ENCODE measurements around the gene TNFAIP8. TPM values are rescaled to one million over a fixed set of nuclear protein-coding genes. Genes with fewer than 3 reads are reported as not detected.

The TNFAIP8 gene
- total and polyA plus RNA-seq, 10 of the 15 experiments (the other 5 are each of a cell fraction or from before 2014, with no cell fraction given), result 124 to 324 (median 177) TPM

DNA sequence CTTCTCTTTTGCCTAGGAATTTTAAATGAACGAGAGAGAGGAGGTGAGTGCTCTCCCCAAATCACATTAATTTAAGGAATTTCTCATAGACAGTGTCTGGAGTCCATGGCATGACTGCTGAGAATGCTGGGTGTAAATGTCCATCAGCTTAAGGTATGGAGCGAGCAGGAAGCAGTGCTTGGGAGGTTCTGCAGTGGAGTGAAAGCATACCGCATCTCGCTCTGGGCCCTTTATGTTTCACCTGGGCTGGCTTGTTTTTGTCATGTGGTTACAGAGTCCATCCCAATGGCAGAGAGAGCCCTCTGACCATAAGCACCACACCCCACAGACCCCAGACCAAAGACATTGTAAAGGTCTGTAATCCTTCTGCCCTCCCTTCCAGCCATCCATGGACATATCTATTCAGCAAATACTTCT is 20.6 kb upstream of the TNFAIP8 start (continued):
- no peak for TF ChIP-seq MEF2A (IDR thresholded peaks at IDR 0.05; ENCODE audit: insufficient read depth, low read depth, low read length)
- no peak for TF ChIP-seq BCL11A (IDR thresholded peaks at IDR 0.05; ENCODE audit: low read depth, low read length)

- peaks cover 100% of the 10 kb centered on the region for H3K79me2 ChIP-seq (ENCODE audit: control insufficient read depth, insufficient read depth, low read length)
- H3K9me3 ChIP-seq (replicated peaks; ENCODE audit: control insufficient read depth, insufficient read depth, low read length), result no peaks in the 10 kb centered on the region
- H3K36me3 ChIP-seq (ENCODE audit: control insufficient read depth in 2 of 2, insufficient read depth in 2 of 2, low read length in 1 of 2), result no peaks in the 10 kb centered on the region
- BruUV-seq (replicated peaks), result no TSS peak
- ChIA-PET CTCF (interaction anchor here (0.6 to 20.3 kb wide), 23 partner anchors 8 to 314 kb away, joined by 3 to 261 read pairs (median 5); partner anchors contain the start of genes DMXL1 and TNFAIP8), RAD21 (ENCODE audit: unreplicated experiment) (interaction anchor here (0.8 to 18.7 kb wide), 19 partner anchors 8 to 348 kb away, joined by 3 to 501 read pairs (median 11); partner anchors contain the start of genes DTWD2 and TNFAIP8), POLR2A (interaction anchor here (1.1 to 20.9 kb wide), 10 partner anchors 8 to 69 kb away, joined by 3 to 657 read pairs (median 10); partner anchors contain the start of gene TNFAIP8), SMC1A (ENCODE audit: uncharacterized antibody, unreplicated experiment) (interaction anchor here (0.6 to 34.8 kb wide), 12 partner anchors 8 to 348 kb away, joined by 3 to 1117 read pairs (median 15); partner anchors contain the start of genes DTWD2 and TNFAIP8)
- H3K4me2 ChIP-seq (ENCODE audit: control insufficient read depth, insufficient read depth), result peak overlapping the region; percentile 99
- TF ChIP-seq CTCF (IDR thresholded peaks at IDR 0.05 in 2 of 3, conservative IDR thresholded peaks at IDR 0.05 in 1 of 3; ENCODE audit: control insufficient read depth in 2 of 3, extremely low read depth in 1 of 3, insufficient read depth in 1 of 3, low read depth in 3 of 3, low read length in 3 of 3), result peak; percentile 7 to 11 (median 11); a peak in 2 of 6 replicates
- TF ChIP-seq EED (IDR thresholded peaks at IDR 0.05; ENCODE audit: low read depth), result peak; percentile 40; the same call in 1 of the 2 replicates
- 0 out of 2 replicates have a peak, but pooled peaks have one; percentile 2 for TF ChIP-seq RAD21 (IDR thresholded peaks at IDR 0.05; ENCODE audit: insufficient read depth, low read depth, low read length)
- 0 out of 2 replicates have a peak, but pooled peaks have one; percentile 25 for TF ChIP-seq IKZF1 (conservative IDR thresholded peaks at IDR 0.05)
- no peak for TF ChIP-seq TBL1XR1 (IDR thresholded peaks at IDR 0.05; ENCODE audit: low read depth, low read length)
- H3K27ac ChIP-seq (ENCODE audit: control insufficient read depth, insufficient read depth), result peak overlapping the region; percentile 100
- H3K27me3 ChIP-seq (replicated peaks in 1 of 2; ENCODE audit: control insufficient read depth in 2 of 2, insufficient read depth in 2 of 2, low read length in 1 of 2), result no peaks in the 10 kb centered on the region
- peak overlapping the region; percentile 78 for H3K4me3 ChIP-seq
- H2AFZ ChIP-seq (ENCODE audit: control insufficient read depth, low read depth, low read length), result no peak overlapping the region
- intact Hi-C loops (cut with micrococcal nuclease; ENCODE audit: unreplicated experiment), result loop anchor here (5.0 to 10.0 kb wide), 2 partner anchors 264 to 311 kb away; partner anchors contain the start of gene DMXL1
- H3K9ac ChIP-seq (ENCODE audit: control insufficient read depth, insufficient read depth, low read length), result peak overlapping the region; percentile 64
- WGBS (ENCODE audit: insufficient coverage, insufficient replicate concordance, low lambda C conversion rate, missing lambda C conversion rate), result 45% methylated on average over 1 of the region's 1 CpG
- peaks cover 57% of the 10 kb centered on the region for H3K4me1 ChIP-seq (ENCODE audit: control insufficient read depth, insufficient read depth, low read length)
- DNase-seq (ENCODE audit: low read depth, low spot score) (no peak), FAIRE-seq (no peak), ATAC-seq (peak; percentile 10)
- H4K20me1 ChIP-seq (ENCODE audit: control insufficient read depth, insufficient read depth), result no peaks in the 10 kb centered on the region
- in situ Hi-C loops (cut with MboI), result no loop called here
Measured at GRCh38 chr5:119336262-119336661, 19.6 kb upstream of the TNFAIP8 start.

All from GM12878 (cell line).